Limb (tissue), 2 donors: ENCODE results near the gene CLIC1.

Source experiments
- DNase-seq, 2 donors: peaks; one replicate each; pipeline ENCODE4 v3.0.0-alpha.2; 2016; ENCODE audit errors: extremely low spot score in 2 of 2

CLIC1 gene

DNA sequence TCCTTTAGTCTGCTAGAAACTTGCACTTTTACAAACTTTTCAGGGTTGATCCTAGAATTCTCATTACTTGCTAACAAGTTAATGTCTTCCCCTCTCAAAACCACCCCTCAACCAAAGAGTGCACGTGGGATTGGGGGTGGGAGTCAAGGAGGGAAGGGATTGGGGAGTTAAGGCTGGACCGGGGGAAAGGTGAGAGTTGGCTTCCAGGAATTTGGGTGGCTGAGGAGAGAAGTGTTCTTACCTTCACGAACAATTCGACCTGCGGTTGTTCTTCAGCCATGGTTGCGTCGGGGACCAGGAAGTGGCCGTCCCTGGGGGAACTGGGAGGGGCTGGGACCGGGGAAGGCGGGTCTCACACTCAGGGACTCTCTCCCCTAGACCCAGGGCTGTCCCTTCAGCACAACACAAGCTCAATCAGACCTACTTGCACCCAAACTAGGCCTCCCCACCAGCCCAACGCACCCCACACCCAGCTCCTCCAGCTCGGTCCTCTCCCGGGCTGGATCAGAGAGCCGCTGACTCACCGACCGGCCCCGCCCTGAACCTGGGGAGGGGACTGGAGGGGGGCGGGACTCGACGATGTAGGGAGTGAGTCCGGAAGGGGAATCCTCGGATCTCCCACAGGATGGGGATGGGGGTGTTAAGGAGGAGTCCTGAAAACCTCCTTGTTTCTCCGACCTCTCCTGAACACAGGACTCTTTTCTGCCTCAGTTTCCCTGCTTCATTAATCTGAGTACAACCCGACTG is at the start of gene CLIC1:
TSS of gene CLIC1 (minus strand) at position 510 of the 747 bp plus-strand sequence. CDS start at position 280, 230 bp downstream.
- DNase-seq: peak; percentile 79 to 89

DNA sequence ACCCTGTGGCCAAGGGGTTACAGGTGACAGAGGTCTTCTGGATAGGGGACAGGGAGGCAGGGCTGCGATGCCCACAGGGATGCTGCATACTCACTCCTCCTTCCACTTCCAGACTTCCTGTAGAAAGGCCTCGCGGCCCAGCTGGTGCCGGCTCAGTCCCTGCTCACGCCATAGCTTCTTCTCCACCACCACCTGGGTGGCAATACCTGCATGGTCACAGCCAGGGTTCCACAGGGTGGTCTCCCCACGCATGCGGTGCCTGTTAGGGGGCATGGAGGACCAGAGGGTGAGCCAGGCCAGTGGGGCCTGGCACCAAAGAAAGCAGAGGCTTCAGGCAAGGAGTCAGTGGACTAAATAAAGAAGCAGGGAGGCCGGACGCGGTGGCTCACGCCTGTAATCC is 49.1 kb upstream of the CLIC1 start:
- no peak for DNase-seq

DNA sequence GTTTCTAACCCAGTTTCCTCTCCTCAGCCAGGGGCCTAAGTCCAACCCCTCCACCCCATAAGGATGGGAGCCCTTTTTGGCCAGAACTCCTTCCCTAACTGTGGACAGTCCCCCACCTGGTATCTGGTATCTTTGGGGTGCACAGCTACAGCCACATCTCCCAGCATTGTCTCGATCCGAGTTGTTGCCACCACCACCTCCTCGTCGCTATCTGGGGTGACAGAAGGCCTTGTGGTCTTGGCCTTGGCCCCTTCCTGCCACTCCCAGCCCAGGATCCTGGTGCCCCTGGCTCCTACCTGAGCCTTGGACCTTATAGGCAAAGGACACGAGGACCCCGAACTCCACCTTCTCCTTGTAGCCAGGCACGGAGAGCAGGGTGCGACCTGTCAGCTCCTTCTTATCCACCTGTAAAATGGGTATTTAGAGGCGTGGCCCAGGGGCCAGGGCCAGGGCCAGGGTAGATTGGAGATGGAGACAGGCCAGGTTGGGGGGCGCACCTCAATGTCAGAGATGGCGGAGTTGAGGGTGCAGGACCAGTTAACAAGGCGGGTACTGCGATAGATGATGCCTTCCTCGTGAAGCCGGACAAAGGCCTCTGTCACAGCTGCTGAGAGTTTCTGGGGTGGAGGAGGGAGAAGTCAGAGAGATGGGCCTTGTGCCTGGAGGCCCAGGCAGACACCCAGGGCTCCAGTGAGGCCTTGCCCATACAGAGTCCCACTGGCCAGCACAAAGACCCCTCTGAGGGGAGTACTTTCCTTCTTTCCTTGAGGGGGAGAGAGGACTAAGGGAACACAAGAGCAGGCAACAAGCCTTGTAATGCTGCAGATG is 48.0 kb upstream of the CLIC1 start:
- no peak for DNase-seq

DNA sequence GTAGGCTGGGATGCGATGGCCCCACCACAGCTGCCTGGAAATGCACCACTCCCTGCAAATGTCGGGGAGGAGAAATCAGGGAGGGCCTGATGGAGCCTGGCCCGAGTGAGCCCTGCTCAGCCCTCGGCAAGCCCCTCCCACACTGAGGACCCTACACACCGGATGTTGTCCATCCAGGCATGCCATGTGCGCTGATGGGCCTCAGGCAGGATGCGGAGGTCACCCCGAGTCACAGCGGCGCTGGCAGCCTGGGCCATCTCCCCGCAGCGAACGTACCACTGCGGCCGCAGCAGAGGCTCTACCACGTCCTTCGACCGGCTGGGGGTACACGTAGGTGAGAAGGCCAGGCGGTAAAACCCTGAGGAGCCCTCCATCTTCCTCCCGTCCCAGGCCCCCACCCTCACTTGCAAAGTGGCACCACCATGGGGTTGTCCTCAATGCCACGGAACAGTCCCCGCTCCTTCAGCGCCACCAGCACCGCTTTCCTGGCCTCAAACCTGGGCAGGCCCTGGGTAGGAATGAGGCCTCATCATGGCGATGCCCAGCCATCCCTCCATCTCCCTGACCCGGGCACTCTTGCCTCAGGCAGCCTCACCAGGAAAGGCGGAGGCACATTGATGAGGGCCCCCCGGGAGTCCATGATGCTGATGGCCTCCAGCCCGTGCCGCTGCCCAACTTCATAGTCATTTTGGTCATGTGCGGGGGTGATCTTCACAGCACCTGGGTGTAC is 46.0 kb upstream of the CLIC1 start:
- DNase-seq: no peak

DNA sequence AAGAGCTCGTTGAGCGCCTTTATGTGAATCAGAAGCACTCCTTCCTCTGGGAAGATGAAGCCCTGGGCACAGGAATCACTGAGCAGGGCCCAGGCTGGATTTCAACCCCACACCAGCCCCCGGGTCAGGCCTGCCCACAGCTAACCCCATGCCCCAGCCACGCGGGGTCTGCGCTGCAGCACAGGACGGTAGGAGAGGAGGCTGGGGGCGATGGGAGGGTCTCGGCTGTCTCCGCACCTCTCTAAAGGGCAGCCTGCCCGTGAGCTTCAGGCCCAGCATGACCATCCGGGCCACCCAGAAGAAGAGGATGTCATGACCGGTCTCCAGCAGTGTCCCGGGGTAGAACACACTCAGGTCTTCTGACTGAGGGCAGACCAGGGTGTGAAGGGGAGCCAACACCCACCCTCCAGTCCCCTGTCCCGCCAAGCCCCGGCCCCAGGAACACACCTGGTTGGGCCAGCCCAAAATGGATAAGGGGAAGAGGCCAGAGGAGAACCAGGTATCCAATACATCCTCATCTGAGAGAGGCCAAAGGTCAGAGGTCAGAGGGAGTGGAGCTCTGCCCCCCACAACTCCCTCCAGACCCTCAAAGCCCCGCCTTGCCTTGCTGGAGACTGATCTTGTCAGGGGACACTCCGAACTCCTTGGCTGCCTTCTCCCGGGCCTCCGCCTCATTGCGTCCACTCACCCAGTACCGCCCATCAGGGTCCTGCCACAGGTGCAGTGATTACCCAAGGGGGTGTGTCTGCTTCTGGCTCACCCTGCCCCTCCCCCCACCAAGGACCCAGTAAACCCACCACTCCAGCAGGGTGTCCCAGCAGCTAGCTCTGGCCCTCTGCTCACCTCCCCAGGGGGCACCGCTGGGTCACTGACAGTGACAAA is 45.2 kb upstream of the CLIC1 start:
- DNase-seq: no peak

DNA sequence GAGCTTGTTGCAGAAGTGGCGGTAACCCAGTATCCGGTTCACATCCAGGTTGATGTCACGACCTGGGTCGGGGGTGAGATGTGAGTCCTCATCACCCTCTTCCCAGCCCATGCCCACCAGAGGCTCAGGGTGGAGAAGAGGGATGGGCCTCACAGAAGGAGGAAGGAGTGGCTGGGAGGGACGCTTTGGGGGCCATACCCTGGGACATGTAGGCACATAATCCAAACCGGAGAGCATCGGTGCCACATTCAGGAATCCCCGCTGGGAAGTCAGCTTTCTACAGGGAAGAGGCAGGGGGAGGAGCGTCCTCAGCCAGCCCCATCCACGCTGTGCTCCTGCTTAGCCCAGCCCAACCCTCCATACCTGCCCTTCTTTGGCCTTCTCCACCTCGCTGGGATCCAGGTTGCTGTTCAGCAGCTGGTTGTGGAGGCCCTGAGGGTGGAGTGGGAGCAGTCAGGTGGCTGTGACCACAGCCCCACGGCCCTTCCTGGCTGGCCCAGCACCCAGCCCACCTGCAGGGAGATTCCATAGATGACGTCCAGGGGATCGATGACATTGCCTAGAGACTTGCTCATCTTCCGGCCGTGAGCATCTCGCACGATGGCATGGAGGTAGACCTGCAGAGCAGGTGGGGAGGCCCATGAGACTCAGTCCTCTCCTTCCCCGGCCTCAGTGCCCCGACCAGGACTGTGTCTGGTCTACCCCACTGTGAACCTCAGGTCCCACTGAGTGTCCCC is 44.3 kb upstream of the CLIC1 start:
- DNase-seq: no peak

DNA sequence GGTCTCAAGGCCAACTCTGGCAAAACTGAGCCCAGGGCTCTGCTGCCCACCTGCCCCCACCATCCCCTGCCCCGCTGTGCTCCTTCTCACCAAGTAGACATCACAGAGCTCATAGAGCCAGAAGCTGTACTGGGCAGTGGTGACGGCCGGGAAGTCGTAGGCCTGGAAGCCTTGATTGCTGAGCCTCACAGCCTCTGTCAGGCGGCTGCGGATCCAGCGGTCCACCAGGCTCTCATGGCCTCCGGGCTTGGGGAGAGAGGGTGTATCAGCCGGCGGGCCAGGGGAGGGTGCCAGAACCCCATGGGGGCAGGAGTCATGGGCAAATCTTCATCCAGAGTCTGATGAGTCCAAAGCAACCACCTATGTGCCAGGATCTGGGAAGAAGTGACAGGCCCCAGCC is 43.6 kb upstream of the CLIC1 start:
- DNase-seq: no peak

DNA sequence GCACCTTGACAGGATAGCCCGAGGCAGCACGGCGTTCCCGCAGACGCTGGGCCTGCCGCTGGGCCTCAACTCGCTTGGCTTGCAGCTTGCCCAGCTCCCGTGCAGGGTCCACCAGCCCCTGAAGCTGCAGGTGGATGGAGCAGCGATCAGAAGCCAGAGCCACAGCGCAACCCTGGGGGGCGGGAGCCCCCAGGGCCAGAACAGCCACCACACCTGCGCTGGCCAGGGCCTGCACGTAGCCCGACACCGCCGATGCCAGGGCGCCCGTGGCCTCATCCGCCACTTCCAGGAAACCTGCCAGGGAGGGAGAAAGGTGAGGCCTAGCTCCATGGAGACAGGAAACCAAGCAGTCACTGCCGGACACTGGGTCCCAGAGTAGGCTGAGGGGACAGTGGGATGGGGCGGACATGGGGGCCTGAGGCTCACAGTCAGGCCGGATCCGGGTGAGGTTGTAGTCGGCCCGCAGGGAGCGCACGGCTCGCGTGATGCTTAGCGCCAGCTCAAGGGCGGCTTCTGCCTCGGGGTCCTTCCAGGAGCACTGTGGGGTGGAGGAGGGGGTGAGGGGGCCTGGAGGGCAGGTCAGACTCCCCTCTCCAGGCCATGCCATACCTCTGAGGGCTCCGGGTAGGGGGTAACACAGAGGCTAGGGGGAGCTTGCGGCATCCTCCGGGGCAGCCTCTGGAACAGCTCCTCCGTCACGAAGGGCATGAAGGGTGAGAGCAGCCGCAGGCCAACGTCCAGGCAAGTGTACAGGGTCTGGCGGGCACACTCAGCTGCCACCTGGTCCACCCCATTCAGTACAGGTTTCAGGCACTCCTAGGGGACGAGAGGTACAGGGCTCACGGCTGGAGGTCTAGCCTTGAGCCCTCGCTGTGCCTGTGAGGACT is 42.9 kb upstream of the CLIC1 start:
- DNase-seq: no peak

DNA sequence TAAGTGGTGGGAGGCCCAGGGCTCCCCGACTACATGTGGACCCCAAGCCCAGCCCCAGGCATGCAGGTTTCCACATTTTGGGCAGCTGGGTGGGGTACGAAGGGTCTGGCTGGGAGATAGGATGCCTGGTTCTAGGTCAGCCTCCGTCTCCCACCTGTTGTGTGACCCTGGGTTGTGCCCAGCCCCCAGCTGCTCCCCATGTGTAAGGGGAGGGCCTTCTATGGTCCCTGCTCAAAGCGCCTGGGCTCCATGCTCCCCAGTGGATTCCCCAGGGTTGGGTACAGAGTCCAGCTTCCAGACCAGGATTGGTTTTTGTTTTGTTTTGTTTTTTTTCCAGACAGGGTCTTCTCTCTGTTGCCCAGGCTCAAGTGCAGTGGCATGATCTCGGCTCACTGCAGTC is 41.9 kb upstream of the CLIC1 start:
- DNase-seq: no peak

DNA sequence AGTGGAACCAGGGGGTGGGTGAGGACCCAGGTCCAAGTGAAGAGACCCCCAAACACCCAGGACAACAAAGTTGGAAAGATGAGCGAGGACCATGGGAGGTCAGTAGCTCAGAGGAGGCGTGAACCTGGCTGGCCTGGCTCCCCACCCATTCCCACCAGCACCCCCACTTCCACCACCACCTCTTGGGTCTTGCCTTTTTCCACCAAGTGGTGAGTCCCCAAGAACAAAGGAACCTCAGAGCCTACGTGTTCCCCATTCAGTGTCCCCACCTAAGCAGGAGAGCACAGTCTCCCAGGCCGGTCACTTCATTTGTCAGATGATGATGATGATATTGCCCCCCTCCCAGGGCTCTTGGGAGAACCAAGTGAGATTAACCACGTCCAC is 41.3 kb upstream of the CLIC1 start:
- no peak for DNase-seq

DNA sequence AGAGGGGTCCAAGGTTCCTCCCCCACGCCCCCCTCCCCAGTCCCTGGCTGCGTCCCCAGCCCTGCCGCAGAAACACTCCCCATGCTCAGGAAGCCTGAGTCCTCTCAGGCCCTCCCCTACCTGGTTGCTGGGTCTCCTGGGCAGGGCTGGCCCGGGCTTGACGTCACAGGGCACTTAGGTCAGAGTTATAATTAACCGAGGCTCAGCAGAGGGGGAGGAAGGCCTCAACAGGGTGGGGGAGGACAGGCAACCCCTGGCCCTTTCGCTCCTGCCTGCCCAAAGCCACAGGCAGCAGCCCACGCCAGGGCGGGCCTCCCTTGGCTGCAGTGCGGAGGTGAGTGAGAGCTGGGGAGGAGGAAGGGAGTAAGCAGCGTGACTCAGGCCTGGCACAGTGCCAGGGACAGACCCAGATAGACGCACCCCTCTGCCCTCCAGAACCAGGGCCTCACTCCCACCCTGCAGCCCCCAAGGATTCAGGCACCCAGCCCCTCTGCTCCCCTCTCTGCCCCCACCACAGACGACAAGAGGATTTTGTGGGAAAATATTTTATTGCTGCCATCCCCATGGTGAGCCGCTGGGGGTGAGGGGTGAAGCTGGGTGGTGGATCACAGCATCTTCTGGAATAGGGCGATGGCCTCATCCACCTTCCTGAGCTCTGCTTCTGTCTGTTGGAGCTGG is 40.8 kb upstream of the CLIC1 start, which contains the start of gene VWA7:
TSS of gene VWA7 (minus strand) at position 340 of the 678 bp plus-strand sequence. CDS start 549 bp downstream, outside the sequence.
- peak; percentile 7 to 56 for DNase-seq

DNA sequence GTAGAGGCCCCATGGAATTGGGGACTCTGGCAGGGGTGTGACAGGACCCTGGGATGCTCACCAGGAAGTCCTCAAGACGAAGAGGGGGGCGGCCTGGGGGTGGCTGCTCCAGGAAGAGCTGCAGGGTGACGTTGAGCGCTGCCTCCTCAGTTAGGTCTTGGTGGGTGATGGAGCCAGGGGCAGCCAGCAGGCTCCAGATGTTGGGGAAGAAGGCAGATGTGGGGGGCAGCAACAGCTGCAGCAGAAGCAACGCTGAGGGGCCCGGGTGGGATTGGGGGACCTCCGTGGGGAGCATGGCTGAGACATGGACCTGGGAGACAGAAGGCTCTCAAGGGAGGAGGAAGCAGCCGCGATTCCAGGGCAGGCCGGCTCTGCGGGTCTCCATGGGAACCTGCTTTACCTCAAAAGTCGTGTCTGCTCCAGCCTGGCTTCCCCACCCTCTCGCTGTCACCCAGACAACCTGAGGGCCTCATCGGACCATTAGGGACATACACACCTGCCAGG is 40.2 kb upstream of the CLIC1 start:
- no peak for DNase-seq

DNA sequence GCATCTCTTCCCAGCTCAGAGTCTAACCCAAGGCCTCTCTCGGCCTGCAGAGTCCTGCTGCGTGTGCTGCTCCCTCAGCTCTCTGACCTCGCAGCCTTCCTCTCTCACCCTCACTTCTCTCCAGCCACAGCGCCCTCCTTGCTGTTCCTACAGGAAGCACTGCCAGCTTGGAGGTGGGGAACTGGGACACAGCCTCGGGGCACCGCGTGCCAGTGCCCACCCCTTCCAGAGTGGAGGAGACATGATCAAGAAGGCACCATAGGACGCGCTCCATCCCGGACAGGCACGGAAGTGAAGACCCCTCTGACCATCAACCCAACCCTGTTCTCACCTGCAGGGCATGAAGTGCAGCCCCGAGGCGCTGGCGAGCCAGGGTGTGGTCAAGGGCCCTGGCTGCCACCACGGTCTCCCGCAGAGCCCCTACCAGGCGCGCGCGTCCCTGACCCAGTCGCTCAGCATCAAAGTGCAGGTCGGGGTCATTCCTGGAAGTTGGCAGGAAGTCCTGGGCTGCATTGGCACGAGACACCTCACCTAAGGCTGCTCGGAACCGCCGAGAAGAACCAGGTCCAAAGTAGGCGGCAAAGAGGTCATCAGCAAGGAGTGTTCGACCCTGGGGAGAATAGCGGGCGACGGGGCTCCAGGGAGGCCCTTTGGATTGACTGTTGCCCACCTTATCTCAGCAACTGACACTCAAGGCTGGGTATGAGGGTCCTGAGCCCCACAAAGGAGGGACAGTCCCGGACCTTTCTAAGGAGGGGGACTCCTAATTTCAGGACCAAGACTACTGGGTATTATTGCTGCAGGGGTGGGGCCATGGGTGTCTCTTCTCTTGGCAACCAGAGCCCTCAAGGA is 39.5 kb upstream of the CLIC1 start:
- no peak for DNase-seq

DNA sequence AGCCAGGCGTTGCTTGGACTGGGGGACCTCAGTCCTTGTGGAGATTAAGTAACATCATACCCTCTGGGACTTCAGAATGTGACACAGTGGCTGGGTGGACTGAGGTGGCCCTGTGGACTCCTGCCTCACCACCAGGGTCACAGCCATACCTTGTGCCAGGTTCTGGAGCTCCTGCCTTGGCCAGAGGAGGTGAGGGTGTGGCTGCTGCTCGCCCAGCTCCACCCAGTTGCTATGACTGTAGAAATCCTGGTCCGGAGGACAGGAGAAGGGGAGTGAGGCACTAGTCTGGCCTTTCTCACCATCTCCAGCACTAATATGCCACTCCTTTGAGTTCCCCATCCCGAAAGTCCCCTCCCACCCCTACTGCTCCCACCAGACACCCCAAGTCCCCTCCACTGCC is 38.9 kb upstream of the CLIC1 start:
- no peak for DNase-seq

DNA sequence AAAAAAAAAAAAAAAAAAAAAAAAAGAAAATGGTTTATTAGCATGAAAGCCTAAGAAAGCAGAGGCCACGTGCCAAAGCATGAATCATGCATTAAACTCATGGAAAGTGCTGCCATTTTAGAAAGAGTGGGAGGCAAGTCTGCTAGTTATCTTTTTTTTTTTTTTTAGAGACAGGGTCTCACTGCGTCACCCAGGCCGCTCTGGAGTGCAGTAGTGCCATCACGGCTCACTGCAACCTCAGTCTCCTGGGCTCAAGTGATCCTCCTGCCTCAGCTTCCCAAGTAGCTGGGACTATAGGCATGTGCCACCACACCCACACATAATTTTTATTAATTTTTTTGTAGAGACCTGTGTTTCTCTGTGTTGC is 35.6 kb upstream of the CLIC1 start:
- DNase-seq: no peak

DNA sequence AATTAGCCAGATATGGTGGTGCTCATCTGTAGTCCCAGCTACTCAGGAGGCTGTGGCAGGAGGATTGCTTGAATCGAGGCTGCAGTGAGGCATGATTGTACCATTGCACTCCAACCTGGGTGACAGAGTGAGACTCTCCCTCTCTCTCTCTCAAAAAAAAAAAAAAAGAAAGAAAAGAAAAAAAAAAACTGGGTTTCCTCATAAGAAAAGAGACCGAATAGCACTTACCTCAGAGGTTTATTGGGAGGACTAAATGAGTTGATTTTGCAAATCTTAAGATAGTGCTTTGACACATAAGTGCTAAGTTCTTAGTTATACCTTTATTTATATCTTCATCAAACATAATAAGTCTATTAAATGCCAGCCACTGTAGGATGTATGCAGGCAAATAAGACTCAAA is 34.5 kb upstream of the CLIC1 start:
- DNase-seq: no peak

DNA sequence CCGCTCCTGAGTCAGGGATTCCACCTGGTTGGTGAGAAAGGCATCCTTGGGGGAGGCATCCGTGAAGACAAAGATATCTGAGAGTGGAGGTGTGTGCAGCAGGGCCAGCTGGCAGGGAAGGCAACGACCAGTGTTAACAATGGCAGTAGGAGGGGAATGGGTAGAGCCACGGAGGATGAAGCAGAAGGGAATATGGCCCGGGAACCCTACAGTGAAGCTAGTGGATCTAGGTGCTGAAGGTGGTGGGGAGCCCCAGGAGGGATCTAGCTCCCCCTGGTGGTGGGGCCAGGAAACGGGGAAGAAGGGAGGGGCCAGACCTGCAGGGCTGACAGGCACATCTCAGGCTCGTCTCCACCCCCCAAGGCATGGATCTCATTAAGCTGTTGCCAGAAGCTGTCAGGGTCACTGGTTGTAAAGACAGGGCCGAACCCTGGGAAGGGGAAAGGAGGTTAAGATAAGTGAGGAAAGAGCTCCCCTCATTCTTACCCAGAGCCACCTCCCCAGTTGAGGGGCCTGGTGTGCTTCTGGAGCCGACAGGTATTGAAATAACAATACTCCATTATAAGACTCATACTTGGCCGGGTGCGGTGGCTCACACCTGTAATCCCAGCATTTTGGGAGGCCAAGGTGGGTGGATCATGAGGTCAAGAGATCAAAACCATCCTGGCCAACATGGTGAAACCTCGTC is 33.5 kb upstream of the CLIC1 start:
- no peak for DNase-seq
